GM18951 (cell line): ENCODE data around the gene PCNX1.

Experiments
- POLR2A ChIP-seq: IDR thresholded peaks from 4 replicates; pipeline ENCODE4 v1.6.1; 2011; ENCODE audit warnings: mild to moderate bottlenecking; ENCODE audit not compliant: insufficient read length, insufficient read depth; ENCODE audit errors: extremely low read depth
- in situ Hi-C: fragments of 300-500 bp; cut with MboI; formaldehyde crosslinking; loops from one replicate; pipeline ENCODE4 v1.12.0; 2022; ENCODE audit warnings: low sequenced_read_pairs, mixed read lengths, inconsistent platforms; ENCODE audit not compliant: unreplicated experiment

Gene PCNX1

GRCh38 chr14:71115306-71115705 lies 208.0 kb downstream of the PCNX1 start:
- in situ Hi-C loops: no loop called here

GRCh38 chr14:71115821-71116567 lies 208.7 kb downstream of the PCNX1 start:
- no peak for TF ChIP-seq POLR2A
- in situ Hi-C loops: no loop called here

More at GRCh38 chr14:71115306-71115705, 208.0 kb downstream of the PCNX1 start:
- TF ChIP-seq POLR2A: no peak

- no peak for TF ChIP-seq POLR2A
- in situ Hi-C loops: no loop called here
Observed at GRCh38 chr14:71116568-71117122, 209.4 kb downstream of the PCNX1 start.

- in situ Hi-C loops: no loop called here
- TF ChIP-seq POLR2A: no peak
Observed at GRCh38 chr14:71117839-71118743, 210.8 kb downstream of the PCNX1 start.

- no peak for TF ChIP-seq POLR2A
- in situ Hi-C loops: no loop called here
Observed at GRCh38 chr14:71119075-71119474, 211.8 kb downstream of the PCNX1 start.

GRCh38 chr14:71119832-71120231 lies 212.6 kb downstream of the PCNX1 start:
- in situ Hi-C loops: no loop called here
- TF ChIP-seq POLR2A: no peak

GRCh38 chr14:71121001-71121400 lies 213.7 kb downstream of the PCNX1 start:
- TF ChIP-seq POLR2A: no peak
- in situ Hi-C loops: no loop called here

GRCh38 chr14:71121711-71122110 lies 214.5 kb downstream of the PCNX1 start:
- in situ Hi-C loops: no loop called here
- TF ChIP-seq POLR2A: no peak

GRCh38 chr14:71122866-71123565 lies 215.8 kb downstream of the PCNX1 start:
- in situ Hi-C loops: no loop called here
- no peak for TF ChIP-seq POLR2A

- no peak for TF ChIP-seq POLR2A
- in situ Hi-C loops: no loop called here
Observed at GRCh38 chr14:71123579-71124135, 216.4 kb downstream of the PCNX1 start.

- in situ Hi-C loops: loop anchor here (10.0 kb wide), 1 partner anchor 615 kb away; no protein-coding TSS in a partner anchor
Observed at GRCh38 chr14:71129716-71130490, 222.6 kb downstream of the PCNX1 start.
